Activated T-helper 1 cell treated with anti-CD3 and anti-CD28 coated beads, Interleukin-12 subunit alpha, Interleukin-12 subunit beta, Interleukin-2, Interleukin-4 antibody, amounts not matched to agents 30 ng/mL and 10 ng/mL and 1 ng/mL, durations not matched to agents 14 hours and 24 hours and 36 hours (primary cell): Measurements from ENCODE around the gene ESYT2. TPM values are rescaled to one million over a fixed set of nuclear protein-coding genes. Genes with fewer than 3 reads are reported as not detected.
"Not testable (repeated sequence)": the region's sequence is repeated elsewhere in the genome, so short reads cannot be mapped to it uniquely, and the experiment has no call there.

Source experiments
- DNase-seq: peaks from one replicate; pipeline ENCODE4 v3.0.0; 2021; ENCODE audit warnings: low spot score
- H3K27ac Mint-ChIP-seq: one replicate; pipeline ENCODE4 v1.8.0; 2021; ENCODE audit warnings: mild to moderate bottlenecking, mixed read lengths
- H3K27me3 Mint-ChIP-seq: one replicate; pipeline ENCODE4 v1.8.0; 2022; ENCODE audit warnings: mild to moderate bottlenecking, moderate library complexity, mixed read lengths; ENCODE audit not compliant: insufficient read depth
- H3K36me3 Mint-ChIP-seq: one replicate; pipeline ENCODE4 v1.8.0; 2021; ENCODE audit warnings: low read depth, mixed read lengths
- H3K4me1 Mint-ChIP-seq: one replicate; pipeline ENCODE4 v1.8.0; 2021; ENCODE audit warnings: low read depth, mixed read lengths
- H3K4me3 Mint-ChIP-seq: one replicate; pipeline ENCODE4 v1.8.0; 2021; ENCODE audit warnings: mild to moderate bottlenecking, moderate library complexity, mixed read lengths
- H3K9me3 Mint-ChIP-seq: one replicate; pipeline ENCODE4 v1.8.0; 2021; ENCODE audit warnings: mixed read lengths
- intact Hi-C: fragments of 100-400 bp; cut with micrococcal nuclease; formaldehyde crosslinking; loops from one replicate; pipeline ENCODE4 v1.15.1; 2024
- total RNA-seq: library from RNA; stranded (reverse); gene quantifications from 2 replicates; pipeline ENCODE4 v1.2.3, GENCODE V29; 2022

Gene ESYT2
- total RNA-seq, 1 donor from 2014 or later = 59.1 TPM

GRCh38 chr7:158862985-158863610 lies 33.8 kb upstream of the ESYT2 start:
- not testable (repeated sequence) for H3K27me3 Mint-ChIP-seq, DNase-seq, H3K36me3 Mint-ChIP-seq, H3K9me3 Mint-ChIP-seq
- Mint-ChIP-seq H3K27ac (peak overlapping the region; percentile 96), H3K4me3 (peak overlapping the region; percentile 85), H3K4me1 (peaks cover 74% of the 10 kb centered on the region)
- intact Hi-C loops = loop anchor here (2.0 kb wide), 1 partner anchor 16 kb away; no protein-coding TSS in a partner anchor

- no peak overlapping the region for H3K27ac Mint-ChIP-seq
- H3K4me3 Mint-ChIP-seq = peak overlapping the region; percentile 56
- DNase-seq = no peak
- peaks cover 5% of the 10 kb centered on the region for H3K36me3 Mint-ChIP-seq
- H3K4me1 Mint-ChIP-seq = peaks cover 69% of the 10 kb centered on the region
- intact Hi-C loops = loop anchor here (2.0 kb wide), 1 partner anchor 15 kb away; no protein-coding TSS in a partner anchor
- H3K9me3 Mint-ChIP-seq = no peaks in the 10 kb centered on the region
- H3K27me3 Mint-ChIP-seq = no peaks in the 10 kb centered on the region
Measured at GRCh38 chr7:158861936-158862704, 32.8 kb upstream of the ESYT2 start.

GRCh38 chr7:158861004-158861787 lies 31.9 kb upstream of the ESYT2 start:
- H3K36me3 Mint-ChIP-seq = peaks cover 5% of the 10 kb centered on the region
- H3K4me1 Mint-ChIP-seq = peaks cover 64% of the 10 kb centered on the region
- no peak for DNase-seq
- intact Hi-C loops = no loop called here
- H3K27me3 Mint-ChIP-seq = peaks cover 2% of the 10 kb centered on the region
- no peak overlapping the region for H3K27ac Mint-ChIP-seq
- H3K4me3 Mint-ChIP-seq = no peak overlapping the region
- no peaks in the 10 kb centered on the region for H3K9me3 Mint-ChIP-seq

GRCh38 chr7:158860394-158860793 lies 31.1 kb upstream of the ESYT2 start:
- no peak overlapping the region for H3K4me3 Mint-ChIP-seq
- no peak for DNase-seq
- H3K9me3 Mint-ChIP-seq = no peaks in the 10 kb centered on the region
- intact Hi-C loops = no loop called here
- H3K4me1 Mint-ChIP-seq = peaks cover 56% of the 10 kb centered on the region
- H3K36me3 Mint-ChIP-seq = peaks cover 3% of the 10 kb centered on the region
- H3K27me3 Mint-ChIP-seq = peaks cover 2% of the 10 kb centered on the region
- no peak overlapping the region for H3K27ac Mint-ChIP-seq

GRCh38 chr7:158858592-158859503 lies 29.5 kb upstream of the ESYT2 start:
- Mint-ChIP-seq H3K27me3 (peaks cover 2% of the 10 kb centered on the region), H3K27ac (peak overlapping the region; percentile 89), H3K4me1 (peaks cover 46% of the 10 kb centered on the region), H3K4me3 (peak overlapping the region; percentile 83), H3K9me3 (no peaks in the 10 kb centered on the region), H3K36me3 (peaks cover 2% of the 10 kb centered on the region)
- no peak for DNase-seq
- intact Hi-C loops = loop anchor here (5.0 kb wide), 1 partner anchor 202 kb away; no protein-coding TSS in a partner anchor

GRCh38 chr7:158856883-158857668 lies 27.8 kb upstream of the ESYT2 start:
- Mint-ChIP-seq H3K9me3 (no peaks in the 10 kb centered on the region), H3K4me1 (peaks cover 37% of the 10 kb centered on the region), H3K36me3 (peaks cover 2% of the 10 kb centered on the region), H3K27me3 (peaks cover 2% of the 10 kb centered on the region), H3K4me3 (peak overlapping the region; percentile 97), H3K27ac (no peak overlapping the region)
- no peak for DNase-seq
- intact Hi-C loops = loop anchor here (1.0 to 5.0 kb wide), 8 partner anchors 7 to 200 kb away; partner anchors contain the start of genes ESYT2 and NCAPG2

- Mint-ChIP-seq H3K36me3 (peaks cover 2% of the 10 kb centered on the region), H3K9me3 (no peaks in the 10 kb centered on the region), H3K4me1 (peaks cover 24% of the 10 kb centered on the region), H3K27me3 (peaks cover 2% of the 10 kb centered on the region), H3K27ac (no peak overlapping the region), H3K4me3 (peak overlapping the region; percentile 73)
- no peak for DNase-seq
- intact Hi-C loops = loop anchor here (5.0 kb wide), 1 partner anchor 197 kb away; no protein-coding TSS in a partner anchor
Measured at GRCh38 chr7:158854681-158855081, 25.4 kb upstream of the ESYT2 start.

GRCh38 chr7:158850545-158851102 lies 21.3 kb upstream of the ESYT2 start:
- Mint-ChIP-seq H3K27ac (no peak overlapping the region), H3K4me3 (no peak overlapping the region), H3K9me3 (no peaks in the 10 kb centered on the region), H3K36me3 (peaks cover 2% of the 10 kb centered on the region), H3K4me1 (peaks cover 30% of the 10 kb centered on the region), H3K27me3 (no peaks in the 10 kb centered on the region)
- intact Hi-C loops = no loop called here
- no peak for DNase-seq

GRCh38 chr7:158849768-158850544 lies 20.6 kb upstream of the ESYT2 start:
- Mint-ChIP-seq H3K9me3 (no peaks in the 10 kb centered on the region), H3K4me3 (no peak overlapping the region), H3K36me3 (peaks cover 2% of the 10 kb centered on the region), H3K27ac (no peak overlapping the region), H3K4me1 (peaks cover 30% of the 10 kb centered on the region), H3K27me3 (no peaks in the 10 kb centered on the region)
- DNase-seq = no peak
- intact Hi-C loops = no loop called here

GRCh38 chr7:158849442-158849767 lies 20.1 kb upstream of the ESYT2 start:
- H3K4me3 Mint-ChIP-seq = no peak overlapping the region
- no peak overlapping the region for H3K27ac Mint-ChIP-seq
- no peak for DNase-seq
- no peaks in the 10 kb centered on the region for H3K27me3 Mint-ChIP-seq
- H3K36me3 Mint-ChIP-seq = peaks cover 2% of the 10 kb centered on the region
- peaks cover 31% of the 10 kb centered on the region for H3K4me1 Mint-ChIP-seq
- intact Hi-C loops = no loop called here
- H3K9me3 Mint-ChIP-seq = no peaks in the 10 kb centered on the region

- H3K36me3 Mint-ChIP-seq = peaks cover 2% of the 10 kb centered on the region
- no peak for DNase-seq
- H3K9me3 Mint-ChIP-seq = no peaks in the 10 kb centered on the region
- no peaks in the 10 kb centered on the region for H3K27me3 Mint-ChIP-seq
- peak overlapping the region; percentile 94 for H3K27ac Mint-ChIP-seq
- intact Hi-C loops = loop anchor here (1.0 to 2.0 kb wide), 3 partner anchors 9 to 17 kb away; partner anchors contain the start of gene DYNC2I1
- peaks cover 38% of the 10 kb centered on the region for H3K4me1 Mint-ChIP-seq
- H3K4me3 Mint-ChIP-seq = peak overlapping the region; percentile 82
Measured at GRCh38 chr7:158847451-158847866, 18.1 kb upstream of the ESYT2 start.
